Skeletal muscle tissue (tissue), 4 donors: ENCODE data around the gene PRKACB. TPM values are rescaled to one million over a fixed set of nuclear protein-coding genes. Genes with fewer than 3 reads are reported as not detected.
"Not testable (repeated sequence)": the region's sequence is repeated elsewhere in the genome, so short reads cannot be mapped to it uniquely, and the experiment has no call there.

ENCODE experiments used
- H3K27ac ChIP-seq: one replicate; pipeline ENCODE4 v1.7.0; 2013; ENCODE audit warnings: mild to moderate bottlenecking, low read depth, low read length, inconsistent platforms
- H3K27me3 ChIP-seq, 3 donors: one replicate each; pipeline ENCODE4 v1.7.0; 2013; ENCODE audit warnings: low read length in 3 of 3; ENCODE audit not compliant: control insufficient read depth in 3 of 3, insufficient read depth in 3 of 3
- H3K36me3 ChIP-seq, 3 donors: one replicate each; pipeline ENCODE4 v1.7.0; 2013; ENCODE audit warnings: low read length in 3 of 3; ENCODE audit not compliant: control insufficient read depth in 3 of 3, insufficient read depth in 3 of 3
- H3K4me1 ChIP-seq, 3 donors: one replicate each; pipeline ENCODE4 v1.7.0; 2013; ENCODE audit warnings: low read length in 3 of 3, mild to moderate bottlenecking in 3 of 3; ENCODE audit not compliant: control insufficient read depth in 3 of 3, insufficient read depth in 3 of 3
- H3K4me3 ChIP-seq, 3 donors: one replicate each; pipeline ENCODE4 v1.7.0; 2013; ENCODE audit warnings: low read length in 3 of 3
- H3K9ac ChIP-seq, 3 donors: one replicate each; pipeline ENCODE4 v1.7.0; 2013; ENCODE audit warnings: low read length in 3 of 3, mild to moderate bottlenecking in 3 of 3, moderate library complexity in 2 of 3, low read depth in 1 of 3
- H3K9me3 ChIP-seq, 3 donors: one replicate each; pipeline ENCODE4 v1.7.0; 2013; ENCODE audit warnings: low read length in 3 of 3; ENCODE audit not compliant: control insufficient read depth in 3 of 3
- total RNA-seq: library from RNA; depleted of rRNA; stranded (reverse); fragments of >200 nt; gene quantifications from one replicate; pipeline ENCODE4 v1.2.3, GENCODE V29; 2014
- donor health status: Osteomylitis.

The PRKACB gene
- total RNA-seq: 26.1 TPM

DNA sequence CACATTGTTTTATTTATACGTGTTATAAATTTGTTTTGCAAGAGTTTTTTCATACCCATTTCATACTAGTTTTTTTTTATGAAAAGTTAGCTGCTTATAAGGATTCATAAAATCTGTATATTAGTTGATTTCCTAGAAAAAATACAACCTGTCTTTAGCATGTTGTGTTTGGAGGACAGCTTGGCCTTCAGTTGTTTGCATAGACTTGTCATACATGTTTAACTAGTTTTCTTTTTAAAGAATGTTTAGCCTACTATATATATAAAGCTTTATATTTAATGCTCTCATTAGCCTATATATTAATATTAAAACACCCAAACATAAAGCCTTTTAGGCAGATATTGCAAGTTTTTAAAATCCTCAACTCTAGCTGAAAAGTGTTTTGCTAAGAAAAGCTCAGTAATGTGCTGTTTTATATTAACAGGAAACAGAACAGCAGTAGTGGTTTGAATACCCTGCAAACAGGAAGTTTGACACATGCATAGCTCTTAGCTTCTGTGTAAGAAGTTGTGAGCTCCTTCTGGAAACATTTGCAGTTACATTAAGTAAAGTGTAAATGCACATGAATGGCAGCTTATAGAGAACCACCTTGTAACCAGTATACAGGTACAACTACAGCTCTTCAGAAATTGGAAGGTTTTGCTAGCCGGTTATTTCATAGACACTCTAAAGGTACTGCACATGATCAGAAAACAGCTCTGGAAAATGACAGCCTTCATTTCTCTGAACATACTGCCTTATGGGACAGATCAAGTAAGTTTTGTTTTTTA lies at the start of gene PRKACB:
Gene PRKACB (plus strand): TSS at position 476 of the 770 bp plus-strand sequence. CDS start 91 bp downstream, at position 567.
- H3K9me3 ChIP-seq: peaks cover 0 to under 1% (median 0%) of the 10 kb centered on the region in 3 donors
- H3K27ac ChIP-seq: no peak within 1 kb of the TSS
- no peak within 1 kb of the TSS for H3K4me3 ChIP-seq
- no peaks in the 10 kb centered on the region for H3K27me3 ChIP-seq
- H3K9ac ChIP-seq: no peak within 1 kb of the TSS
- no peaks in the 10 kb centered on the region for H3K36me3 ChIP-seq
- H3K4me1 ChIP-seq: no peaks in the 10 kb centered on the region

DNA sequence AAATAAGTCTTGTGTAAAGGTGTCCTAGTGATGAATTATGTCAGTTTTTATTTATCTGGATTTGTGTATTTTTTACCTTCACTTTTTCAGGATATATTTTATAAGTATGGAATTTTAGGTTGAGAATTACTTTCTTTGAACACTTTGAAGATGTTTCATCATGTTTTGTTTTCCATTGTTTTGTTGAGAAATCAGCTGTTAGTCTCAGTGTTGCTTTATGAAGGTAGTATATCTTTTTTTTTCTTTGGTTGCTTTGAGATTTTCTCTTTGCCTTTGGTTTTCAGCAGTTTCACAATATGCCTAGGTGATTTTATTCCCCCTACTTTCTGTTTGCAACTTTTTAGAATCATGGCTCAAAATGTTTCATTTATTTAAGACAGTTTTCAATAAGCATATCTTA lies 48.8 kb upstream of the PRKACB start:
- Histone ChIP-seq H3K36me3 (no peaks in the 10 kb centered on the region), H3K9me3 (no peaks in the 10 kb centered on the region)

DNA sequence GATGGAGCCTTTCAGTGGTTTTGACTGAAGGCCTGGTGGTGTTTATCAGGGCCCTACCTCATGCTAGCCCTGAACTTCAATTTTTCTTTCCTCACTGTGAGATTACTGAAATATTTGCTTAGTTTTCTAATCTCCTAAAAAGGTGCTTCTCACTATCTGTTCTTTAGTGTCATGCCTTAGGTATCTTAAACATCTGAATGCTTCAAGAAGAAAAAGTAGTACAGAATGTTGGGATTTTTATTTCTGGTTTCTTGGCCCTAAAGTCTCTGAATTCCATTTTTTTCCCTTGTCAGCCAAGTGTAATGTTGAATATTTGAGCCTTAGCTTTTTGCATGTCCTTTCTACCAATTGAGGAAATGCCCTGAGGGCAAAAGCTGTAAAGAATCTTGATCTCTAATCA lies 47.9 kb upstream of the PRKACB start:
- no peaks in the 10 kb centered on the region for H3K4me1 ChIP-seq

More for the DNA sequence above, 48.8 kb upstream of the PRKACB start:
- H3K4me1 ChIP-seq: no peaks in the 10 kb centered on the region
- H3K9ac ChIP-seq: no peak overlapping the region
- no peak overlapping the region for H3K27ac ChIP-seq
- H3K4me3 ChIP-seq: no peak overlapping the region
- no peaks in the 10 kb centered on the region for H3K27me3 ChIP-seq

DNA sequence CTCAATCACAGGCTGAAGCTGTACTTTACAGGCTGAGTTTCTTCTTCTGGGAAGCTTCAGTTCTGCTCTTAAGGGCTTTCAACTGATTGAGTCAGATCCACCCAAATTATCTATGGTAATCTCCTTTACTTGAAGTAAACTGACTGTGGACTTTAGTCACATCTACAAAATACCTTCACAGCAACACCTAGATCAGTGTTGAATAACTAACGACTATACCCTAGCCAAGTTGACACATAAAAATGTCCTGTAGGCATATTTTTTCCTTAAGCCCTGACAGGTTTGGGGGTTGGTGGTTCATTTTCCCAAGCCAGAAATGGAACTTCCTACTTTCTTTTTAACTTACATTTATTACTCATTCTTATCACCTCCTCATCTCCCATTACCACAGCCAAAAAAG lies 42.9 kb upstream of the PRKACB start:
- no peaks in the 10 kb centered on the region for H3K36me3 ChIP-seq
- H3K9ac ChIP-seq: no peak overlapping the region
- no peaks in the 10 kb centered on the region for H3K9me3 ChIP-seq
- H3K27ac ChIP-seq: no peak overlapping the region
- H3K4me1 ChIP-seq: peaks cover 4 to 10% (median 5%) of the 10 kb centered on the region in 3 donors
- H3K27me3 ChIP-seq: no peaks in the 10 kb centered on the region
- no peak overlapping the region for H3K4me3 ChIP-seq

More for the DNA sequence above, 47.9 kb upstream of the PRKACB start:
- Histone ChIP-seq H3K27ac (no peak overlapping the region), H3K27me3 (no peaks in the 10 kb centered on the region), H3K4me3 (no peak overlapping the region), H3K9ac (no peak overlapping the region), H3K9me3 (no peaks in the 10 kb centered on the region), H3K36me3 (no peaks in the 10 kb centered on the region)

DNA sequence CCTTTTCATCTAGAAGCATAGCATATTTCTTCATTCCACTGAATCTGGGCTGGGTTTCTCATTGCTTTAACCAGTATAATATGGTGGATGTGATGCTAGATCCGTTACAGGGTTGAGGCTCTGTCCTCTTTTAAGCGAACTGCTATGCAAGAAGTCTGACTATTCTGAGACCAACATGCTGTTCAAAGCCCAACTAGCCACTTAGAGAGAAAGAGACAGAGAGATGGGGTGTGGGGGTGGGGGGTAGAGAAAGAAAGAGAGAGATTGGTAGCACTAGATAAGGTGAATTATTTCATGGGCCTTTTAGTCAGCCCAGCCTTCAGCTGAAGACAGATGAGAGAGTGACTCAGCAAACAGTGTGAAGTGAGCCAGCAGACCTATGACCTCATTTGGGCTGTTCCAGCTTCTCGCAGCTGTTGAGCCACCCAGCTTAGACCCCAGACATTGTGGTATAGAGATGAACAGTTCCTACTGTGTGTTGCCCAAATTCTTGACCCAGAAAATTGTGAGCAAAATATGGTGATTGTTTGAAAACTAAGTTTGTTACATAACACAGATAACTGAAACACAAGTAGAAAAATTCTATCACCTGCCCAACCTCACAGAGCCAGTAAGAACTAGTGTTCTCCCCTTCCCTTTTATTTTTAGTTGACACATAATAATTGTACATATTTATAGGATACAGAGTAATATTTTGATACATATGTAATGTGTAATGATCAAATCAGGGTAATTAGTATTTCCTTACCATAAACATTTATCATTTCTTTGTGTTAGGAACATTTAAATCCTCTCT lies 40.7 kb upstream of the PRKACB start:
- Histone ChIP-seq H3K27ac (peak overlapping the region; percentile 65), H3K4me1 (peaks cover 4 to 10% (median 5%) of the 10 kb centered on the region in 3 donors), H3K9ac (no peak overlapping the region), H3K9me3 (no peaks in the 10 kb centered on the region), H3K36me3 (no peaks in the 10 kb centered on the region), H3K27me3 (no peaks in the 10 kb centered on the region), H3K4me3 (no peak overlapping the region)

DNA sequence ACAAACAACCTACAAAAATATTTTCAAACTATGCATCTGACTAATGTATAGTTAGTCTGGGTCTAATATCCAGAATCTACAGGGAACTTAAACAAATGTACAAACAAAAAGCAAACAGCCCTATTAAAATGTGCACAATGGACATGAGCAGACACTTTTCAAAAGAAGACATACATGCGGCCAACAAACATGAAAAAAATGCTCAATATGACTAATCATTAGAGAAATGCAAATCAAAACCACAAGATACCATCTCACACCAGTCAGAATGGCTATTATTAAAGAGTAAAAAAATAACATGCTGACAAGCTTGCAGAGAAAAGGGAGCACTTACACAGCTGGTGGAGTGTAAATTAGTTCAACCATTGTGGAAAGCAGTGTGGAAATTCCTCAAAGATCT lies 36.5 kb upstream of the PRKACB start:
- H3K9ac ChIP-seq, H3K27me3 ChIP-seq, H3K27ac ChIP-seq, H3K9me3 ChIP-seq, H3K36me3 ChIP-seq, H3K4me3 ChIP-seq: not testable (repeated sequence)
- peaks cover 4 to 10% (median 5%) of the 10 kb centered on the region in 3 donors for H3K4me1 ChIP-seq

DNA sequence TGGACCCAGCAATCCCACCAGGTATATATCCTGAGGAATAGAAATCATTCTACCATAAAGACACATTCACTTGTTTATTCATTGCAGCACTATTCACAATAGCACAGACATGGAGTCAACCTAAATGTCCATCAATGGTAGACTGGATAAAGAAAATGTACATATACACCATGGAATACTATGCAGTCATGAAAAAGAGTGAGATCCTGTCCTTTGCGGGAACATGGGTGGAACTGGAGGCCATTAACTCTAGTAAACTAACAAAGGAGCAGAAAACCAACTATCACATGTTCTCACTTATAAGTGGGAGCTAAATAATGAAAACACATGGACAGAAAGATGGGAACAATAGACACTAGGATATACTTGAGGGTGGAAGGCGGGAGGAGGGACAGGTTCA lies 36.1 kb upstream of the PRKACB start:
- Histone ChIP-seq H3K36me3 (no peaks in the 10 kb centered on the region), H3K9me3 (no peaks in the 10 kb centered on the region), H3K4me1 (peaks cover 4 to 7% (median 5%) of the 10 kb centered on the region in 3 donors), H3K4me3 (no peak overlapping the region), H3K27ac (no peak overlapping the region), H3K27me3 (no peaks in the 10 kb centered on the region), H3K9ac (no peak overlapping the region)

DNA sequence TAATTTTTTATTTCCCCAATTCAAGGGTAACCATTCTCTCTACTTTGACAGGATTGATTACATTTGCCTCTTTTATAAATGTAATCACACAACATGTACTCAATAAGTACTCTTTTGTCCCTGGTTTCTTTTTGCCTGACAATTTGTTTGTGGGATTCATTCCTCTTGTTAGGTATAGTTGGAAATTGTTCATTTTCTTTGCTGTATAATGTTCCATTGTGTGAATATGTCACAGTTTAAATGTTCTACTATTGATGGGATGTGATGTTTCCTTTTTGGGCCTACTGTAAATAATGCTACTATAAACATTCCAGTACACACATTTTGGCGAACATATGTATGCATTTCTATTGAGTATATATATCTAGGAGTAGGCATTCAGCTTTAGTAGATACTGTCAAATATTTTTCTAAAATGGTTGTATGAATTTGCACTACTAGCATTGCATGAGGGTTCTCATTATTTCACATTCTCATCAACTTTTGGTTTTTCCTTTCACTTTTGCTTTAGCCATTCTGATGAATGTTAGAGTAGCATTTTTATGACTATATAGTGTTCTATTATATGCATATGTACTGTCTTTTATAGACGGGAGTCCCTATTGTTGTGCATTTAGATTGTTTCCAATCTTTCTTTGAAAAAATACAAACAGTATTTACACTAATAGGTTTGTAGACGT lies 35.0 kb upstream of the PRKACB start:
- H3K27ac ChIP-seq: no peak overlapping the region
- no peaks in the 10 kb centered on the region for H3K4me1 ChIP-seq
- H3K9ac ChIP-seq: no peak overlapping the region
- no peak overlapping the region for H3K4me3 ChIP-seq
- H3K27me3 ChIP-seq: no peaks in the 10 kb centered on the region
- no peaks in the 10 kb centered on the region for H3K9me3 ChIP-seq
- H3K36me3 ChIP-seq: no peaks in the 10 kb centered on the region

DNA sequence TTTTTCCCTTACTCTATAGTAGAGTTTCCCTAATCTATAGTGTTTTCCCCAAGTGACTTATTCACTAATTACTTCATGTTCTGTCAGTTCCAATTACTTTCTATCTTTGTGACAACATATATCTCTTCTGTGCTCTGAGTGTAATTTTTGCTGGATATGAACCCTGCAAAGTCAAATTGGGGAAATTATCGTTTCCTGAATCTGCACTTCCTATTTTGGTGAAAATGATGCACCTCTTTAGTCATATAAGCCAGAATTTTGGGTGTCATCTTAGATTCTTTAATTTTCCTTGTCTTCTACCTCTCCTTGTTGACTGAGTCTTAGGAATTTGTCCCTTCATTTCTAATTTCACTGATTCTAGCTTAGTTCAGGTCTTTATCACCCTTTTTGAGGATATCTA lies 33.4 kb upstream of the PRKACB start:
- Histone ChIP-seq H3K27ac (no peak overlapping the region), H3K4me3 (no peak overlapping the region), H3K9me3 (no peaks in the 10 kb centered on the region)

DNA sequence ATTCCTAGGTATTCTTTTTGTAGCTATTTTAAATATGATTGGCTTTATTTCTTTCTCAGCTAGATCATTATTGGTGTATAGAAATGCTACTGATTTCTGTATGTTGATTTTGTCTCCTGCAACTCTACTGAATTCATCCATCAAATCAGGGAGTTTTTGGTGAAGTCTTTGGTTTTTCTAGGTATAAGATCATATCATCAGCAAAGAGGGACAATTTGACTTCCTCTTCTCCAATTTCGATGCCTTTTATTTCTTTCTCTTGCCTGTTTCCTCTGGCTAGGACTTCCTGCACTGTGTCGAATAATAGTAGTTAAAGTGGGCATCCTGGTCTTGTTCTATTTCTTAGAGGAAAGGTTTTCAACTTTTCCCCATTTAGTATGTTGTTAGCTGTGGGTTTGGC lies 27.5 kb upstream of the PRKACB start:
- H3K9me3 ChIP-seq: no peaks in the 10 kb centered on the region
- no peak overlapping the region for H3K27ac ChIP-seq
- peaks cover 0 to 6% (median 0%) of the 10 kb centered on the region in 3 donors for H3K4me1 ChIP-seq
- H3K4me3 ChIP-seq: no peak overlapping the region
- H3K9ac ChIP-seq: no peak overlapping the region
- H3K36me3 ChIP-seq: no peaks in the 10 kb centered on the region
- no peaks in the 10 kb centered on the region for H3K27me3 ChIP-seq

More for the DNA sequence above, 33.4 kb upstream of the PRKACB start:
- H3K9ac ChIP-seq: no peak overlapping the region
- no peaks in the 10 kb centered on the region for H3K4me1 ChIP-seq
- H3K27me3 ChIP-seq: no peaks in the 10 kb centered on the region
- no peaks in the 10 kb centered on the region for H3K36me3 ChIP-seq
